Stimulated activated effector memory CD8-positive, alpha-beta T cell treated with anti-CD3 and anti-CD28 coated beads, Interleukin-12 subunit alpha, Interleukin-12 subunit beta, amount 100 ng/mL, for 72 hours (primary cell): Measurements from ENCODE around the gene PFKFB4.
A peak's percentile ranks its signal among the peaks of the same experiment; 100 is the strongest.
"Not testable (repeated sequence)": the region's sequence is repeated elsewhere in the genome, so short reads cannot be mapped to it uniquely, and the experiment has no call there.

Experiments
- ATAC-seq: fragments of 150-1000 bp; cut with Tn5 transposase; 2 replicates; pipeline ENCODE4 v1.10.0; 2021
- DNase-seq, 2 donors: peaks; one replicate each; pipeline ENCODE4 v3.0.0; 2021 to 2022; ENCODE audit warnings: low spot score in 2 of 2
- H3K27ac Mint-ChIP-seq: one replicate; pipeline ENCODE4 v1.8.0; 2022; ENCODE audit warnings: mild to moderate bottlenecking, mixed read lengths
- H3K36me3 Mint-ChIP-seq: one replicate; pipeline ENCODE4 v1.8.0; 2022; ENCODE audit warnings: mild to moderate bottlenecking, mixed read lengths
- H3K4me1 Mint-ChIP-seq: one replicate; pipeline ENCODE4 v1.8.0; 2022; ENCODE audit warnings: mixed read lengths
- H3K4me3 Mint-ChIP-seq: one replicate; pipeline ENCODE4 v1.8.0; 2022; ENCODE audit warnings: mild to moderate bottlenecking, mixed read lengths
- H3K9me3 Mint-ChIP-seq: one replicate; pipeline ENCODE4 v1.8.0; 2022; ENCODE audit warnings: mixed read lengths

PFKFB4 gene

GRCh38 chr3:48477959-48478520, 78.6 kb downstream of the PFKFB4 start:
- Mint-ChIP-seq H3K27ac (peak overlapping the region; percentile 97), H3K9me3 (no peaks in the 10 kb centered on the region), H3K36me3 (peaks cover 28% of the 10 kb centered on the region), H3K4me1 (peaks cover 45% of the 10 kb centered on the region), H3K4me3 (peak overlapping the region; percentile 77)
- DNase-seq, result peak in 1 of 2 donors; percentile 73
- peak; percentile 1 for ATAC-seq

- Mint-ChIP-seq H3K4me1 (peaks cover 50% of the 10 kb centered on the region), H3K27ac (peak overlapping the region; percentile 97), H3K9me3 (no peaks in the 10 kb centered on the region), H3K36me3 (peaks cover 33% of the 10 kb centered on the region), H3K4me3 (no peak overlapping the region)
- no peak for ATAC-seq
- DNase-seq, result no peak
Measured at GRCh38 chr3:48476426-48477053, 80.1 kb downstream of the PFKFB4 start.

GRCh38 chr3:48475188-48475587, 81.4 kb downstream of the PFKFB4 start:
- Mint-ChIP-seq H3K9me3 (no peaks in the 10 kb centered on the region), H3K4me3 (no peak overlapping the region), H3K27ac (peak overlapping the region; percentile 77), H3K36me3 (peaks cover 44% of the 10 kb centered on the region), H3K4me1 (peaks cover 54% of the 10 kb centered on the region)
- no peak for ATAC-seq
- DNase-seq, result no peak

- no peak for DNase-seq
- H3K9me3 Mint-ChIP-seq, result no peaks in the 10 kb centered on the region
- H3K4me1 Mint-ChIP-seq, result peaks cover 60% of the 10 kb centered on the region
- H3K27ac Mint-ChIP-seq, result peak overlapping the region; percentile 77
- no peak for ATAC-seq
- H3K36me3 Mint-ChIP-seq, result peaks cover 47% of the 10 kb centered on the region
- no peak overlapping the region for H3K4me3 Mint-ChIP-seq
Measured at GRCh38 chr3:48474619-48475018, 82.0 kb downstream of the PFKFB4 start.

- not testable (repeated sequence) for H3K4me3 Mint-ChIP-seq
- Mint-ChIP-seq H3K27ac (peak overlapping the region; percentile 96), H3K4me1 (peaks cover 61% of the 10 kb centered on the region)
Measured at GRCh38 chr3:48474031-48474430, 82.6 kb downstream of the PFKFB4 start.

GRCh38 chr3:48473617-48473952, 83.0 kb downstream of the PFKFB4 start:
- Mint-ChIP-seq H3K36me3 (peaks cover 46% of the 10 kb centered on the region), H3K27ac (peak overlapping the region; percentile 96), H3K9me3 (no peaks in the 10 kb centered on the region), H3K4me3 (peak overlapping the region; percentile 95), H3K4me1 (peaks cover 61% of the 10 kb centered on the region)
- no peak for DNase-seq
- ATAC-seq, result no peak

More at GRCh38 chr3:48474031-48474430, 82.6 kb downstream of the PFKFB4 start:
- not testable (repeated sequence) for H3K9me3 Mint-ChIP-seq, ATAC-seq, DNase-seq
- peaks cover 46% of the 10 kb centered on the region for H3K36me3 Mint-ChIP-seq

- peak overlapping the region; percentile 95 for H3K4me3 Mint-ChIP-seq
- no peaks in the 10 kb centered on the region for H3K9me3 Mint-ChIP-seq
- peaks cover 49% of the 10 kb centered on the region for H3K36me3 Mint-ChIP-seq
- ATAC-seq, result peak; percentile 89
- peak overlapping the region; percentile 96 for H3K27ac Mint-ChIP-seq
- peaks cover 61% of the 10 kb centered on the region for H3K4me1 Mint-ChIP-seq
- peak; percentile 72 to 95 for DNase-seq
Measured at GRCh38 chr3:48472923-48473616, 83.5 kb downstream of the PFKFB4 start.

GRCh38 chr3:48472673-48472922, 84.0 kb downstream of the PFKFB4 start:
- H3K27ac Mint-ChIP-seq, result peak overlapping the region; percentile 96
- H3K4me3 Mint-ChIP-seq, result peak overlapping the region; percentile 95
- ATAC-seq (peak; percentile 38), DNase-seq (no peak)
- peaks cover 61% of the 10 kb centered on the region for H3K4me1 Mint-ChIP-seq
- no peaks in the 10 kb centered on the region for H3K9me3 Mint-ChIP-seq
- H3K36me3 Mint-ChIP-seq, result peaks cover 54% of the 10 kb centered on the region

- peaks cover 76% of the 10 kb centered on the region for H3K36me3 Mint-ChIP-seq
- DNase-seq (no peak), ATAC-seq (no peak)
- peak overlapping the region; percentile 95 for H3K4me3 Mint-ChIP-seq
- H3K9me3 Mint-ChIP-seq, result no peaks in the 10 kb centered on the region
- peak overlapping the region; percentile 96 for H3K27ac Mint-ChIP-seq
- peaks cover 71% of the 10 kb centered on the region for H3K4me1 Mint-ChIP-seq
Measured at GRCh38 chr3:48470286-48470685, 86.3 kb downstream of the PFKFB4 start.

- peak overlapping the region; percentile 95 for H3K4me3 Mint-ChIP-seq
- H3K36me3 Mint-ChIP-seq, result peaks cover 81% of the 10 kb centered on the region
- DNase-seq (no peak), ATAC-seq (no peak)
- peak overlapping the region; percentile 96 for H3K27ac Mint-ChIP-seq
- no peaks in the 10 kb centered on the region for H3K9me3 Mint-ChIP-seq
- H3K4me1 Mint-ChIP-seq, result peaks cover 62% of the 10 kb centered on the region
Measured at GRCh38 chr3:48469046-48469915, 87.3 kb downstream of the PFKFB4 start.

GRCh38 chr3:48468329-48468731, 88.3 kb downstream of the PFKFB4 start:
- H3K9me3 Mint-ChIP-seq, result no peaks in the 10 kb centered on the region
- H3K4me1 Mint-ChIP-seq, result peaks cover 57% of the 10 kb centered on the region
- H3K4me3 Mint-ChIP-seq, result peak overlapping the region; percentile 95
- peaks cover 82% of the 10 kb centered on the region for H3K36me3 Mint-ChIP-seq
- no peak for DNase-seq
- H3K27ac Mint-ChIP-seq, result peak overlapping the region; percentile 96
- ATAC-seq, result no peak
